Hindlimb muscle (tissue), 1 donor: ENCODE data around the gene FEM1A. TPM values are rescaled to one million over a fixed set of nuclear protein-coding genes. Genes with fewer than 3 reads are reported as not detected.
"Not testable (repeated sequence)": the region's sequence is repeated elsewhere in the genome, so short reads cannot be mapped to it uniquely, and the experiment has no call there.

Source experiments
- DNase-seq: peaks from one replicate; pipeline ENCODE4 v3.0.0-alpha.2; 2013
- polyA plus RNA-seq: library from polyadenylated mRNA; unstranded; fragments of 120-200 nt; gene quantifications from one replicate; pipeline ENCODE4 v1.2.1, GENCODE V29; 2013; ENCODE audit not compliant: insufficient read length

Gene FEM1A
- polyA plus RNA-seq, 1 donor, result 5.1 TPM

DNA sequence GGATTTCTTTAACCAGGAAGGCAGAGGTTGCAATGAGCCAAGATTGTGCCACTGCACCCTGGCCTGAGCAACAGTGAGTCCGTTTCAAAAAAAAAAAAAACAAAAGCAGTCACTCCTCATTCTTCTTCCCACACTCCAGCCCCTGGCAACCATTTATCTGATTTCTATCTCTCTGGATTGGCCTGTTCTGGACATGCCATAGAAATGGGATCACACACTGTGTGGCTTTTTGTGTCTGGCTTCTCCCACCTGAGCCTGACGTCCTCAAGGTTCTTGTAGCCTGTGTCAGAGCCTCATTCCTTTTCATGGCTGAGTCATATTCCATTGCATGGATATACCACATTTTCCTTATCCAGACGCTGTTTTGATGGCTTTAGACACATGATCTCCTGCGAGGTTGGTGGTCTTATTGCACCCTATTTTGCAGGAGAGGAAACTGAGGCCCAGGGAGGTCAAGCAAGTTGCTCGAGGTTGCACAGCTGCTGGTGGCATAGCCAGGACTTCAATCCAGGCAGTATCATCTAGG is 15.8 kb upstream of the FEM1A start:
- DNase-seq, result no peak

DNA sequence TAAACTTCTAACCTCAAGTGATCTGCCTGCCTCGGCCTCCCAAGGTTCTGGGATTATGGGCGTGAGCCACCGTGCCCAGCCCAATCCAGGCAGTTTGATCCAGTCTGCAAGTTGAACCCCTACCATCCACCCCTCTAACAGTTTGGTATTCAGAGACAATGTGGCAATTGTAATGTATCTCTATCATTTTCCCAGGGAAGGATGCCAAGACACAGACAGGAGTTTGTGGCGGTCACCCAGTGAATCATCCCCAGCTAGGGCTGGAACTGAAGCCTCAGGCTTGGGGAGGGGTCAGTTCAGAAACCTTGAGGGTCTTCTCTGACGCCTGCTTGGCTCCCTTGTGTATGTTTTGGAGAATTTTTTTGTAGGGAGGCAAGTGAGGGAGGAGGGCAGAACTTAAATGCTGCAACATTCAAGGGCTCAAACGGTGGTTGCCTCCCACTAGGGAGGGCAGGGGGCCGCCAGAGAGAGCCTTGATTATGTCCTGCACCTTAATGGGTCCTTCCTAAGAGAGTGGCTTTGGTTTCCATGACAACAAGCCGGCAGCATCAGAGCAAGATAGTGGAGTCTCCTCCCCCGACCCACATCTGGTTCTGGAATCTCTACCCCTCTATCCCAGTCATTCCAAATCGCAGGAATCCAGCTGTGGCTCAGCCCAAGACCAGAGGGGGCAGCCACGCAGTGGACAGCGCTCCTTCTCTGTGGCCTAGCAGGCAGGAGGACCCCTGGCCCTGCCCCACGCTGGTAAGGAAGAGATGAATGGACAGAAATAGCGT is 14.9 kb upstream of the FEM1A start:
- DNase-seq, result no peak

DNA sequence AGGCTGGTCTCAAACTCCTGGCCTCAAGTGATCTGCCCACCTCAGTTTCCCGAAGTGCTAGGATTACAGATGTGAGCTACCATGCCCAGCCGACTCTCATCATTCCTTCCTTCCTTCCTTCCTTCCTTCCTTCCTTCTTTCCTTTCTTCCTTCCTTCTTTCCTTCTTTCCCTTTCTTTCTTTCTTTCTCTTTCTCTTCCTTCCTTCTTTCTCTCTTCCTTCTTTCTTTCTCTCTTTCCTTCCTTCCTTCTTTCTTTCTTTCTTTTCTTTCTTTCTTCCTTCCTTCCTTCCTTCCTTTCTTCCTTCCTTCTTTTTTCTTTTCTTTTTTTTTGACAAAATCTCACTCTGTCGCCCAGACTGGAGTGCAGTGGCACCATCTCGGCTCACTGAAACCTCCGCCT is 13.4 kb upstream of the FEM1A start:
- not testable (repeated sequence) for DNase-seq

DNA sequence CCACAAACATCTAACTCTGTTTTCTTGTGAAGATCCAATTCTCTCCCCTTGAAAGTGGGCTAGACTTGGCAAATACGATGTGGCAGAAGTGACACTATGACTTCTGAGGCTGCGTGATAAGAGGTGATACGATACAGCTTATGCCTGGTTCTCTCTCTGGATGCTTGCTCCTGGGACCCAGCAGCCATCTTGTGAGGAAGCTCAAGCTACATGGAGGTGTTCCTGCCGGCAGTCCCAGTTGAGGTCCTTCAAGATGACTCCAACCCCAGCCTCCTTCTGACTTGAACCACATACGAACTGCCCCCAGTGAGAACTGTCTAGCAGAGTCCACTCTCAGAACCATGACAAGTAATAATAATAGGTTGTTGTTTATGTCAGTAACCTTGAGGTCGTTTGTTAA is 10.7 kb upstream of the FEM1A start:
- DNase-seq, result no peak

DNA sequence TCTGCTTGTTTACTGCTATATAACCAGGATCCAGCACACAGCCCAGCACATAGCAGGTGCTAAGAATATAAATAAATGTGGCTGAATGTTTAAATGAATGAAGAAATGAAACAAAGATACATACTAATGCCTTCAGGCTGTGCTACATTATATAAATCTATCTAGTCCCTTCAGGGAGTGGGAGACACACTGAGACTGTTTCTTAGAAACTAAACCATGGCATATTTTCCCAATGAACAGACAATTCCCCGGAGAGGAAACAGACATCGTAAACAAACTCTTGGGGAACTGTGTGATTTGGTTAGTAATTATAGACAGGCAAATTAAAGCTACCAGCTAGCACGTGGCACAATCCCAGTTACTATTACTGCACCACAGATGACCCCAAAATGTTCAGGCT is 9.7 kb upstream of the FEM1A start:
- DNase-seq, result no peak

DNA sequence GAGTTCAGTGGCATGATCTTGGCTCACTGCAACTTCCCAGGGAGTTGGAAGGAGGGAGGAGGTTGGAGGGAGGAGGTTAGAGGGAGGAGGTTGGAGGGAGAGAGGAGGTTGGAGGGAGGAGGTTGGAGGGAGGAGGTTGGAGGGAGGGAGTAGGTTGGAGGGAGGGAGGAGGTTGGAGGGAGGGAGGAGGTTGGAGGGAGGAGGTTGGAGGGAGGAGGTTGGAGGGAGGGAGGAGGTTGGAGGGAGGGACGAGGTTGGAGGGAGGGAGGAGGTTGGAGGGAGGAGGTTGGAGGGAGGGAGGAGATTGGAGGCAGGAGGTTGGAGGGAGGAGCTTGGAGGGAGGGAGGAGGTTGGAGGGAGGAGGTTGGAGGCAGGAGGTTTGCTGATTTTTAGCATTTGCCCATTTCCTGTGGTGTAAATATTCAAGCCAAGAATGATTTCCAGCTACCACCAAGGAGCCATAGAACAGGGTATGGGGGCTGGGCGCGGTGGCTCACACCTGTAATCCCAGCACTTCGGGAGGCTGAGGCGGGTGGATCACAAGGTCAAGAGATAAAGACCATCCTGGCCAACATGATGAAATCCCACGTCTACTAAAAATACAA is 5.0 kb upstream of the FEM1A start:
- DNase-seq, result not testable (repeated sequence)

DNA sequence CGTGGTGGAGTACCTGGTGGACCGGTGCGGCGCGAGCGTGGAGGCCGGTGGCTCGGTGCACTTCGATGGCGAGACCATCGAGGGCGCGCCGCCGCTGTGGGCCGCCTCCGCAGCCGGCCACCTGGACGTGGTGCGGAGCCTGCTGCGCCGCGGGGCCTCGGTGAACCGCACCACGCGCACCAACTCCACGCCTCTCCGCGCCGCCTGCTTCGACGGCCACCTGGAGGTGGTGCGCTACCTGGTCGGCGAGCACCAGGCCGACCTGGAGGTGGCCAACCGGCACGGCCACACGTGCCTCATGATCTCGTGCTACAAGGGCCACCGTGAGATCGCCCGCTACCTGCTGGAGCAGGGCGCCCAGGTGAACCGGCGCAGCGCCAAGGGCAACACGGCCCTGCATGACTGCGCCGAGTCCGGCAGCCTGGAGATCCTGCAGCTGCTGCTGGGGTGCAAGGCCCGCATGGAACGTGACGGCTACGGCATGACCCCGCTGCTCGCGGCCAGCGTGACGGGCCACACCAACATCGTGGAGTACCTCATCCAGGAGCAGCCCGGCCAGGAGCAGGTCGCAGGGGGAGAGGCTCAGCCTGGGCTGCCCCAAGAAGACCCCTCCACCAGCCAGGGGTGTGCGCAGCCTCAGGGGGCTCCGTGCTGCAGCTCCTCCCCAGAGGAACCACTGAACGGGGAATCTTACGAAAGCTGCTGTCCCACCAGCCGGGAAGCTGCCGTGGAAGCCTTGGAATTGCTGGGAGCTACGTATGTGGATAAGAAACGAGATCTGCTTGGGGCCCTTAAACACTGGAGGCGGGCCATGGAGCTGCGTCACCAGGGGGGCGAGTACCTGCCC is 708 bp downstream of the FEM1A start:
- not testable (repeated sequence) for DNase-seq

DNA sequence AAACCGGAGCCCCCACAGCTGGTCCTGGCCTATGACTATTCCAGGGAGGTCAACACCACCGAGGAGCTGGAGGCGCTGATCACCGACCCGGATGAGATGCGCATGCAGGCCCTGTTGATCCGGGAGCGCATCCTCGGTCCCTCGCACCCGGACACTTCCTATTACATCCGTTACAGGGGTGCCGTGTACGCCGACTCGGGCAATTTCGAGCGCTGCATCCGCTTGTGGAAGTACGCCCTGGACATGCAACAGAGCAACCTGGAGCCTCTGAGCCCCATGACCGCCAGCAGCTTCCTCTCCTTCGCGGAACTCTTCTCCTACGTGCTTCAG is 1.3 kb downstream of the FEM1A start:
- DNase-seq, result not testable (repeated sequence)

DNA sequence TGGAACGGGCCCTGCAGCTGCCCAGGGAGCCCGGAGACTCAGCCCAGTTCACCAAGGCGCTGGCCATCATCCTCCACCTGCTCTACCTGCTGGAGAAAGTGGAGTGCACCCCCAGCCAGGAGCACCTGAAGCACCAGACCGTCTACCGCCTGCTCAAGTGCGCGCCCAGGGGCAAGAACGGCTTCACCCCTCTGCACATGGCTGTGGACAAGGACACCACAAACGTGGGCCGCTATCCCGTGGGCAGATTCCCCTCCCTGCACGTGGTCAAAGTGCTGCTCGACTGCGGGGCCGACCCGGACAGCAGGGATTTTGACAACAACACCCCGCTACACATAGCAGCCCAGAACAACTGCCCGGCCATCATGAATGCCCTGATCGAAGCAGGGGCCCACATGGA is 1.7 kb downstream of the FEM1A start:
- not testable (repeated sequence) for DNase-seq

DNA sequence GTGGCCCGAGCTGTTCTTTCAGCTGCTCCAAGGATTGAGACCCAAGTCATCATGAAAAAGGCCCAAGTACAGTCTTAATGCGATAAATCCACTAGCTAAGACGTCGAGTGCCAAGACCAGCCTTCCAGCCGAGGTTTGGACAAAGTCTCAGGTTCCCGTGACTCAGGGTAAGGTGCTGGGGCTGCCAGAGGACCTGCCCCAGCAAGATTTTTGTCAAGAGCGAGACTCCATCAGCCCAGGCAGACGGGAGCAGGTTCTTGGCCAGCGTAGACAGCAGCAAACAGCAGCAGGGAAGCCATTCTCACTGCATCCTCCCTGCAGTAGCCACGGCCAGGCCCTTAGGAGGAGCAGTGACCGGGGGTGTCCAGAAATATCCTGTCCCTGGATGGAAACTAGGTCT is 3.4 kb downstream of the FEM1A start:
- DNase-seq, result no peak

DNA sequence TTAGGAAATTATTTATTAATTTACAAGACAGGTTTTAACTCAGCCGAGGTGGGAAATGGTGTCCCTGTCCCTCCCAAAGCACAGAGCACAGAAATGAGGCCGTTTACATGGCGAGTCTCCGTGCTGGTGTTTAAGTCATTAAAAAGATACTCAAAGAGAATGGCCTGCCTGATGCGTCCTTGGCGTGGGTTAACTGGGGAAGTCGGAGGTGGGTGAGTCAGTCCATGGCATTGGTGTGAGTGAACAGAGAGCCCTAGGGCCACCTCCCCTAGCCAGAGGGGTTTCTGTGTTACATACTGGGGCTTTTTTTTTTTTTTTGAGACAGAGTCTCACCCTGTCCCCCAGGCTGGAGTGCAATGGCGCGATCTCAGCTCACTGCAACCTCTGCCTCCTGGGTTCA is 3.9 kb downstream of the FEM1A start:
- DNase-seq, result no peak

DNA sequence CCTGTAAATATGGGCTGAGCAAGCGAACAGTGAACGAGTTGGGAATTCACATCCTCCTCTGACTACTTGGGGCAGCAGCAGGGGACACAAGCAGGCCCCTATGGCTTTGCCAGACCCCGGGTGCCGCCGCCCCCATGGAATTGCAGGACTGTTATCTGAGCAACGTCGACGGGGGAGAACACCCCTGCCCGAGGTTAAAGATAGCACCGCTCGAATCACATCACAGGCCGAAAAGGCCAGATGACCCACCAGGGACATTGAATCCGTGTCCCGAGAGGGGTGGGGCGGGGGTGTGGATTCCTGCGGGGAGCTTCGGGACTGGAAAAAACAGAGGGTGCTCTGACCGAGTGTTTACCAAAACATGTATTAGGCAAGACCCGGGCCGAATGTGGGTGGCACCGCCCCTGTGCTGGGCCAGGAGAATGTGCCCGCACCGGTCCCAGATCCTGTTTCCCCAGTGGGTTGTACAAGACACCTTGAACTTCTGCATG is 9.1 kb downstream of the FEM1A start:
- DNase-seq, result no peak

DNA sequence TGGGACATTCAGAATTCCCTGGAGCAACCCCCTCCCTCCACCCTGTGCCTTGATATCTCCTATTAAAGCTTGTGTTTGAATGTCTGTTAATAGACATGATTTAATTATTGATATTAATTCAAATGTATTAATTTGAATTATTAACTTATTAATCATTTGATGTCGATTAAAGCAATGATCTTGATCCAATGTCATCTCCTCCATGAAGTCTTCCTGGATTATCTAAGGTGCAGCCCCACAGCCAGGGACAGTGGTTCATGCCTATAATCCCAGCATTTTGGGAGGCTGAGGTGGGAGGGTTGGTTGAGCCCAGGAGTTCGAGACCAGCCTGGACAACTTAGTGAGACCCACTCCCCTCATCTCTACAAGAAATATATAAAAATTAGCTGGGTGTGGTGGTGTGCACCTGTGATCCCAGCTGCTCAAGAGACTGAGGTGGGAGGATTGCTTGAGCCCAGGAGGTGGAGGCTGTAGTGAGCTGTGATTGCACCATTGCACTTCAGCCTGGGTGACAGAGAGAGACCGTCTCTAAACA is 9.6 kb downstream of the FEM1A start:
- DNase-seq, result no peak

DNA sequence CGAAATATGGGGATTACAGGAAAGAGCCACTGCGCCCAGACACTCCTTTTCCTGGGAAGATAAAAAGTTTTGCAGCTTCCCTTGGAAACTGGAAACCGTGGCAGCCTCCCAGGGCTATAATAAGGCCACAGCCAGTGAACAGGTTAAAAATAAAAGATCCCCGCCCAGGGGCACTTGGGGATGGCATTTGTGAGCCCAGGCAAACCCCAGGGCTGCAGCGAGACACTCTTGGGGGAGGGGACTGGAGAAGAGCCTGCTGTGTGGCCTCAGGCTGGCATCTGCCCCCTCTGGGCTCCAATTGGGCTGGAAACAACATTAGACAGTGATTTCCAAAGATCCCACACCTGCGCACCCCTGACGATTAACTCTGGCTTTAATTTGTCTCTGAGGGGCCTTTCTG is 11.2 kb downstream of the FEM1A start:
- no peak for DNase-seq

DNA sequence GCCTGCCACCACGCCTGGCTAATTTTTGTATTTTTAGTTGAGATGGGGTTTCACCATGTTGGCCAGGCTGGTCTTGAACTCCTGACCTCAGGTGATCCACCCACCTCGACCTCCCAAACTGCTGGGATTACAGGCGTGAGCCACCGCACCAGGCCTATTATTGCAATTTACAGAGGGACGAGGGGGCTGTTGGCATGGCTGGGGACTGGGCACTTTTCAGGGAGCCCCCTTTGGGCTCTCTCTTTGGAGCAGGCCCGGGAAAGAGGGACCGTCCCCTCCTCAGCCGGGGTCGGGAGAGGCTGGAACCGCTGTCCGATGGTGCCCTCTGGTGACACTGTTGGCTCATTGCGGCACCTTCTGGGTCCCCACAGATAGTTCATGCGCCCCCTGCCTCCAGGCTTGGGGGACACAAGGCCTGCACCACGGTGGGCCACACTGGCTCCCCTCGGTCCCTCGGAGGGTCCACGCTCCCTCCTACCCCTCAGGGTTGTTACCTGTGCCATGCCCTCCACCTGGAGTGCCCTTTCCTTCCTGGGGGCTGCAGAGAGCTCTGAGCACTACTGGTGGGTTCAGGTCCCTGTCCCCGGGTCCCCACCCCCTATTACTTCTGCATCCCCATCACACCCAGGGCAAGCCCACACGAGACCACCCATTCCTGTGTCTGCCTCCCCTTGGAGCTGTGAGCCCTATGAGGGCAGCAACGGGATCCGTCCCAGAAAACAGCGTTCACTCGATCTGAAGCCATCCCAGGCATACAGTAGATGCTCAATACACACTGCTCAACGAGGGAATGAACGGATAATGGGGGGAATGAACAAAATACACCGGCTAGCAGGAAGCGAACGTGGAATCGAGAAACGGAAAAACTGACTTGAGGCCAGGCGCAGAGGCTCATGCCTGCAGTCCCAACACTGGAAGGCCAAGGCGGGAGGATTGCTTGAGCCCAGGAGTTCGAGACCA is 12.5 kb downstream of the FEM1A start:
- DNase-seq, result peak; percentile 43

DNA sequence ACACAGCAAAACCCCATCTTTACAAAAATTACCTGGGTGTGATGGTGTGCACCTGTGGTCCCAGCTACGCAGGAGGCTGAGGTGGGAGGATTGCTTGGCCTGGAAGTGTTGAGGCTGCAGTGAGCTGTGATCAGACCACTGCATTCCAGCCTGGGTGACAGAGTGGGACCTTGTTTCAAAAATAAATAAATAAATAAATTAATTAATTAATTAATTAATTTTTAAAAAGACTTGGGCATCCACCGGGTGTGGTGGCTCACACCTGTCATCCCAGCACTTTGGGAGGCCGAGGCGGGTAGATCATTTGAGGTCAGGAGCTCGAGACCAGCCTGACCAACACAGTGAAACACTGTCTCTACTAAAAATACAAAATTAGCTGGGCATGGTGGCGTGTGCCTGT is 13.6 kb downstream of the FEM1A start:
- DNase-seq, result not testable (repeated sequence)

DNA sequence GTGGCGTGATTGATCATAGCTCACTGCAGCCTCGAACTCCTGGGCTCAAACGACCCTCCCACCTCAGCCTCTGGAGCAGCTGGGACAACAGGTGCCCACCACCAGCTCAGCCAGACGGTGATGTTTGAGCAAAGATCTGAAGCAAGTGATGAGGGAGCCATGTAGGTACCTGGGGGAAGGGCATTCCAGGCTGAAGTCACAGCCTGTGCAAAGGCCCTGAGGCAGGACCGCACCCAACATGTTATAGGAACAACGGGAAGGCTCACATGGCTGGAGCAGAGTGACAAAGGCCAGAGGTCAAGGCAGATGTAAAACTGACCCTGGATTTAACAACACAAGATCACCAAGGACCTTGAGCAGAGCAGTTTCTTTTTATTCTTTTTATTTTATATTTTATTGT is 14.8 kb downstream of the FEM1A start:
- no peak for DNase-seq

DNA sequence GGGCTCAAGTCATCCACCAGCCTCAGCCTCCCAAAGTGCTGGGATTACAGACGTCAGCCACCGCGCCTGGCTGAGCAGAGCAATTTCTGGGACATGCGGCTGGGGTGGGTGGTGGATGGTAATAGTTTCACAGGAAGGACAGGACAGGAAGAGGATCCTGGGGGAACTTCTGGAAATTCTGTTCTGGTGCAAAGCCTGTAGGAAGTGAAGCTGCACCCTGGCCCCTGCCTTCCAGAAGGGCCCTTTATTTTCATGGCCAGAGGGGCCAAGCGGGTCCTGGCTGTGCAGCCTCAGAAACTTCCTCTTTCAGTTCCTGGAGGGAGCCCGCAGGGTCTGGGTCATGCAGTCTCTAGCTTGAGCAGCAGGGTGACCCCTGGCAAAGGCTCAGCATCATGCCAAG is 15.7 kb downstream of the FEM1A start:
- DNase-seq, result no peak

DNA sequence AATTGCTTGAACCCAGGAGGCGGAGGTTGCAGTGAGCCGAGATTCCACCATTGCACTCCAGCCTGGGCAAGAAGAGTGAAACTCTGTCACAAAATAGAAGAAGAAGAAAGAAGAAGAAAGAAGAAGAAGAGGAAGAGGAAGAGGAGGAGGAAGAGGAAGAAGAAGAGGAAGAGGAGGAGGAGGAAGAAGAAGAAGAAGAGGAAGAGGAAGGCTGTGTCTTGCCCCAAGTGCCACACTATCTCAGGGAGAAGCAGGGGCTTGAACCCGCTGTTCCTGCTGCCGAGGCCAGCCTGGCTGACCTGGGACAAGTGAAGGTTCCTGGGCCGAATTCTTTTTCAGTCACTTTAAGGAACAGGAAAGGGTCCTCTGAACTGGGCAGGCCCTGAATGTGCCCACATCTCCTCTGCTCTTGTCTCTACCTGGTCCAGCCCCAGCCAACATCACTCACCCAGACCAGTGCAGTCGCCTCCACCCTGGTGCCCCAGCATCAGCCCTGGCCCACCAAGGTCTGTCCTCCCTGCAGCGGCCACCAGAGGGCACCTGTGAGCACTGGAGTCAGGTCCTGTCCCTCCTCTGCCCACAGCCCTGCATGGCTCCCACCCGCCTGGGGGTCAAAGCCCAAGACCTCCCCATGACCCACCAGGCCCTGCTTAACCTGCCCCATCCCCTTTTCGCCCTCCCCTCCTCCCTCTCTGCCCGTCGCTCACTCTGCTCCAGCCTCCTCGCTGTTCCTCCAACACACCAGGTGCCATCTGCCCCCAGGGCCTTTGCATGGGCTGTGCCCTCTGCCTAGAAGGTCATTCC is 20.0 kb downstream of the FEM1A start:
- DNase-seq, result peak; percentile 44

DNA sequence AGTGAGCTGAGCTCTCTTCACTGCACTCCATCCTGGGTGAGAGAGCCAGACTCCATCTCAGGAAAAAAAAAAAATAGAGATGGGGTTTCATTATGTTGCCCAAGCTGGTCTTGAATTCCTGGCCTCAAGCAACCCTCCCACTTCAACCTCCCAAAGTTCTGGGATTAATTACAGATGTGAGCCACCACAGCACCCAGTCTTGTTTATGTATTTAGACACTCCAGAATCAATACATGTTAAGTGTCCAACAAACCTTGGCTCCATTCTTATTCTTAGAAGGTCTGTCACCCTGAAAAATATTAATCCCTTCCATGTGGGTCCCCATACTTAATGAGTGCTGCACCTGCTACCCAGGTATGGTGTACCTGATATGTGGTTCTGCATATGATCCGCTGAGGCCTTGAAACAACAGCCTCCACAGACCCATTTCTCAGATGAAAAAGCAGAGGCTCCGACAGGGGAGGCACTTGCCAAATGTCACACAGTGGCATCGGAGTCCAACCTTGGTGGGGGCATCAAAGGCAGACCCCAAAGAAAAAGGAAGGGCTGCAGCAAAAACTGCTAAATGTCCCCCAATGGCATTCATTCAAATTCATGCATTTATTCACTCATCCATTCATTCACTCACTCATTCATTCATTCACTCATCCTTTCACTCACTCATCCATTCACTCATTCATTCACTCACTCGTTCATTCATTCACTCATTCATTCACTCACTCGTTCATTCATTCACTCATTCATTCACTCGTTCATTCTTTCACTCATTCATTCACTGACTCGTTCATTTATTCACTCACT is 23.3 kb downstream of the FEM1A start:
- DNase-seq, result no peak
